Transverse colon (tissue), 4 donors: ENCODE measurements around the gene ZNF462. TPM values are rescaled to one million over a fixed set of nuclear protein-coding genes. Genes with fewer than 3 reads are reported as not detected.

Source experiments
- DNase-seq: peaks from one replicate; pipeline ENCODE4 v3.0.0-alpha.2; 2019
- H3K27ac ChIP-seq, 4 donors: fragments of 200-600 bp; sonication (generic); 2 replicates each; pipeline ENCODE4 v1.5.1; 2016 to 2018; ENCODE audit warnings: inconsistent platforms in 4 of 4
- H3K27me3 ChIP-seq: fragments of 200-600 bp; sonication (generic); 2 replicates; pipeline ENCODE4 v1.5.1; 2017; ENCODE audit warnings: inconsistent platforms
- H3K36me3 ChIP-seq, 4 donors: fragments of 200-600 bp; sonication (generic); 2 replicates each; pipeline ENCODE4 v1.5.1; 2017 to 2019; ENCODE audit warnings: inconsistent platforms in 4 of 4
- H3K4me1 ChIP-seq, 4 donors: fragments of 200-600 bp; sonication (generic); 2 replicates each; pipeline ENCODE4 v1.5.1; 2017 to 2020; ENCODE audit warnings: inconsistent platforms in 4 of 4
- H3K4me3 ChIP-seq, 4 donors: fragments of 200-600 bp; sonication (generic); 1 replicate in 1 of 4; 2 replicates in 3 of 4; pipeline versions ENCODE4 v1.5.1 to v1.6.1; 2017 to 2019; ENCODE audit warnings: inconsistent platforms in 4 of 4
- H3K9me3 ChIP-seq, 2 donors: fragments of 200-600 bp; sonication (generic); 2 replicates each; pipeline ENCODE4 v1.5.1; 2017 to 2019; ENCODE audit warnings: inconsistent platforms in 2 of 2
- EP300 ChIP-seq: sonication (generic); formaldehyde crosslinking; IDR thresholded peaks from one replicate; pipeline ENCODE4 v1.6.1; 2017; ENCODE audit warnings: antibody characterized with exemption, low read depth
- POLR2A ChIP-seq: fragments of 450-650 bp; IDR thresholded peaks from one replicate; pipeline ENCODE4 v1.6.1; 2016; ENCODE audit warnings: antibody characterized with exemption, mild to moderate bottlenecking, moderate library complexity
- POLR2AphosphoS5 ChIP-seq, 3 donors: sonication (generic); formaldehyde crosslinking; IDR thresholded peaks; one replicate each; pipeline ENCODE4 v1.6.1; 2016; ENCODE audit warnings: antibody characterized with exemption in 3 of 3
- WGBS, 2 donors: methylation state at CpG; one replicate each; pipeline ENCODE4 v1.1.5; 2018; ENCODE audit warnings: low coverage in 1 of 2; 5-methylcytosine and 5-hydroxymethylcytosine counted together
- in situ Hi-C, 4 donors: fragments of 200-750 bp; cut with MboI; loops; one replicate each; pipeline versions ENCODE4 v1.15.0 to v1.15.1; 2017; ENCODE audit warnings: low sequenced_read_pairs in 3 of 4, low pct_ligation_motif_present in 1 of 4, low pct_unique_long_range_greater_than_20kb in 1 of 4
- intact Hi-C: fragments of 100-400 bp; cut with DNase I; formaldehyde crosslinking; loops from one replicate; pipeline ENCODE4 v1.15.1; 2023; ENCODE audit warnings: low total_unique reads
- total RNA-seq, 4 donors: library from RNA; depleted of rRNA; stranded (reverse); fragments of >200 nt; gene quantifications; one replicate each; pipeline ENCODE4 v1.1.0, GENCODE V29; 2016
- TF ChIP-seq, protein P1 (sequence below), 5 experiments: fragments of 200-600 bp in 3 of 5; fragments of 450-650 bp in 2 of 5; sonication (generic) in 3 of 5; IDR thresholded peaks; 1 replicate in 2 of 5; 2 replicates in 3 of 5; pipeline ENCODE4 v1.5.1; 2016 to 2017; ENCODE audit warnings: antibody characterized with exemption in 5 of 5, inconsistent platforms in 3 of 5, mild to moderate bottlenecking in 2 of 5, moderate library complexity in 1 of 5

The ZNF462 gene
- total RNA-seq, 4 donors from 2014 or later, result 17.5 to 28.7 (median 22.9) TPM

GRCh38 chr9:107049803-107050184, 186.8 kb downstream of the ZNF462 start:
- Histone ChIP-seq H3K9me3 (no peaks in the 10 kb centered on the region), H3K4me3 (no peak overlapping the region), H3K4me1 (no peaks in the 10 kb centered on the region), H3K36me3 (no peaks in the 10 kb centered on the region), H3K27me3 (no peaks in the 10 kb centered on the region), H3K27ac (no peak overlapping the region)
- in situ Hi-C loops, result no loop called here
- WGBS, 2 donors, result 74% methylated on average over 2 of the region's 2 CpGs; no CpG with 5 or more reads in 1 of the 2 donors
- no peak for DNase-seq
- intact Hi-C loops, result no loop called here
- TF ChIP-seq EP300 (no peak), POLR2AphosphoS5 (IDR thresholded peaks at IDR 0.05) (no peak), POLR2A (no peak)
- TF ChIP-seq, protein P1, sequence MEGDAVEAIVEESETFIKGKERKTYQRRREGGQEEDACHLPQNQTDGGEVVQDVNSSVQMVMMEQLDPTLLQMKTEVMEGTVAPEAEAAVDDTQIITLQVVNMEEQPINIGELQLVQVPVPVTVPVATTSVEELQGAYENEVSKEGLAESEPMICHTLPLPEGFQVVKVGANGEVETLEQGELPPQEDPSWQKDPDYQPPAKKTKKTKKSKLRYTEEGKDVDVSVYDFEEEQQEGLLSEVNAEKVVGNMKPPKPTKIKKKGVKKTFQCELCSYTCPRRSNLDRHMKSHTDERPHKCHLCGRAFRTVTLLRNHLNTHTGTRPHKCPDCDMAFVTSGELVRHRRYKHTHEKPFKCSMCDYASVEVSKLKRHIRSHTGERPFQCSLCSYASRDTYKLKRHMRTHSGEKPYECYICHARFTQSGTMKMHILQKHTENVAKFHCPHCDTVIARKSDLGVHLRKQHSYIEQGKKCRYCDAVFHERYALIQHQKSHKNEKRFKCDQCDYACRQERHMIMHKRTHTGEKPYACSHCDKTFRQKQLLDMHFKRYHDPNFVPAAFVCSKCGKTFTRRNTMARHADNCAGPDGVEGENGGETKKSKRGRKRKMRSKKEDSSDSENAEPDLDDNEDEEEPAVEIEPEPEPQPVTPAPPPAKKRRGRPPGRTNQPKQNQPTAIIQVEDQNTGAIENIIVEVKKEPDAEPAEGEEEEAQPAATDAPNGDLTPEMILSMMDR (IDR thresholded peaks at IDR 0.05), result no peak

DNA sequence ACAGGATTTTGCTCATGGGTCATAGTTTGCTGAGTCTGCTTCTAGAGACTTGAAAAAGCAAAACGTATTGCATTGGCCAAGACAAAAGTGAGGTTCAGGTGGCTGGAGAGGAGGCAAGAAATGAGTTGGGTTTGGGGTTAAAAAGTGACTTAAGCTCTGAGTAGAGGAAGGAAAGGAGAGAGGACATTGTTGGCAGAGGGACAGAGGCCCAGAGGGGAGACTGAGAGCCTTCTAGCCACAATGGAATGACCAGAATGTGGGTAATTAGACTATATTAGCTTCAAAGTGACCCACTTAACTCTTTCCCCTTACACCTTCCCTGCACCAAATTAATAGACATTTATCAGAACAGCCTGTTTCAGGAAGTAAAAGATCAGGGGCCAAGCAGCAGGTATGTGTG, 188.4 kb downstream of the ZNF462 start:
- TF ChIP-seq POLR2AphosphoS5 (IDR thresholded peaks at IDR 0.05) (no peak), POLR2A (no peak), EP300 (no peak)
- TF ChIP-seq, protein P1 (IDR thresholded peaks at IDR 0.05), result no peak
- in situ Hi-C loops (no loop called here), intact Hi-C loops (no loop called here)
- Histone ChIP-seq H3K9me3 (no peaks in the 10 kb centered on the region), H3K27ac (no peak overlapping the region), H3K4me1 (no peaks in the 10 kb centered on the region), H3K36me3 (no peaks in the 10 kb centered on the region), H3K4me3 (no peak overlapping the region), H3K27me3 (no peaks in the 10 kb centered on the region)
- DNase-seq, result no peak
- 38 to 82% methylated on average over 1 of the region's 1 CpG for WGBS, 2 donors

- TF ChIP-seq POLR2AphosphoS5 (IDR thresholded peaks at IDR 0.05) (no peak), EP300 (no peak), POLR2A (no peak)
- TF ChIP-seq, protein P1 (IDR thresholded peaks at IDR 0.05), result no peak
- Histone ChIP-seq H3K36me3 (no peaks in the 10 kb centered on the region), H3K4me3 (no peak overlapping the region), H3K27me3 (no peaks in the 10 kb centered on the region), H3K9me3 (no peaks in the 10 kb centered on the region), H3K27ac (no peak overlapping the region), H3K4me1 (no peaks in the 10 kb centered on the region)
- intact Hi-C loops, result no loop called here
- 76 to 85% methylated on average over 2 of the region's 2 CpGs for WGBS, 2 donors
- in situ Hi-C loops, result no loop called here
- DNase-seq, result no peak
These were observed 191.2 kb downstream of the ZNF462 start for GRCh38 chr9:107054146-107054545.

DNA sequence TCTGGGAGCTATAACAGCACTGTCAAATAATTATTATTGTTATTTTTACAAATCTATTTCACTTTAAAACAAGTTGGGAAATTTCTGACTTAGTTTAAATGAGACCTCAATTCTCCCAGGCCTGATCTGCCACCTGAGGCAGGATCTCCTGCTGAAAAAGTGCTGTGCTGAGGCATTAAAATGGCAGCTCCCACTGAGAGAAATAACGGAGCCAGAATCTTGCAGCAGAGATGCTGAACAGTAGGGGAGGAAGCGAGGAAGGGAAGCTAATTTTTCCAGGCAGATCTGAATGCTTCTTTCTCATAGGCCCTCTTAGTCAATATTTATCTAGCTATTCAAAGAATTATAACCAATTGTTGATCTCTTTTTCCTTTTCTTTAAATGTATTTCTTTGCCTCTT, 196.3 kb downstream of the ZNF462 start:
- Histone ChIP-seq H3K9me3 (no peaks in the 10 kb centered on the region), H3K4me1 (no peaks in the 10 kb centered on the region), H3K27ac (no peak overlapping the region), H3K36me3 (no peaks in the 10 kb centered on the region), H3K4me3 (no peak overlapping the region), H3K27me3 (no peaks in the 10 kb centered on the region)
- intact Hi-C loops, result no loop called here
- WGBS, 2 donors, result 73 to 76% methylated on average over 2 of the region's 2 CpGs
- in situ Hi-C loops, result no loop called here
- no peak for TF ChIP-seq POLR2AphosphoS5 (IDR thresholded peaks at IDR 0.05)
- TF ChIP-seq, protein P1 (IDR thresholded peaks at IDR 0.05), result no peak
- TF ChIP-seq POLR2A, result no peak
- TF ChIP-seq EP300, result no peak
- DNase-seq, result no peak
